Activated CD4-positive, alpha-beta T cell treated with anti-CD3 and anti-CD28 coated beads for 36 hours (primary cell): Measurements from ENCODE around the gene NISCH. TPM values are rescaled to one million over a fixed set of nuclear protein-coding genes. Genes with fewer than 3 reads are reported as not detected.

Experiments
- ATAC-seq: fragments of 200-7000 bp; cut with Tn5 transposase; one replicate; pipeline ENCODE4 v1.10.0; 2021; ENCODE audit warnings: mild to moderate bottlenecking, moderate library complexity
- CTCF ChIA-PET: fragments of 350-600 bp; sonication (Branson Sonifier 250); formaldehyde crosslinking; loops from one replicate; lab custom pipeline; 2021; ENCODE audit warnings: antibody characterized with exemption; lab: Charles Lee
- POLR2A ChIA-PET: fragments of 350-600 bp; sonication (Branson Sonifier 250); formaldehyde crosslinking; loops from one replicate; lab custom pipeline; 2021; ENCODE audit warnings: antibody characterized with exemption, inconsistent platforms; lab: Charles Lee
- DNase-seq: peaks from one replicate; pipeline ENCODE4 v3.0.0-alpha.2; 2020
- H3K27ac Mint-ChIP-seq: one replicate; pipeline ENCODE4 v1.8.0; 2021; ENCODE audit warnings: mixed read lengths
- H3K27me3 Mint-ChIP-seq: one replicate; pipeline ENCODE4 v1.8.0; 2021; ENCODE audit warnings: mixed read lengths
- H3K36me3 Mint-ChIP-seq: one replicate; pipeline ENCODE4 v1.8.0; 2021; ENCODE audit warnings: low read depth, mixed read lengths
- H3K4me1 Mint-ChIP-seq: one replicate; pipeline ENCODE4 v1.8.0; 2021; ENCODE audit warnings: mixed read lengths
- H3K4me3 Mint-ChIP-seq: one replicate; pipeline ENCODE4 v1.8.0; 2021; ENCODE audit warnings: mild to moderate bottlenecking, moderate library complexity, mixed read lengths
- H3K9me3 Mint-ChIP-seq: one replicate; pipeline ENCODE4 v1.8.0; 2021; ENCODE audit warnings: low read depth, mixed read lengths
- intact Hi-C, 2 experiments: fragments of 100-400 bp; cut with DNase I in 1 of 2; cut with micrococcal nuclease in 1 of 2; formaldehyde crosslinking; loops; one replicate each; pipeline versions ENCODE4 v1.14.2 to v1.15.1; 2022 to 2024; cut with DNase I, micrococcal nuclease
- total RNA-seq, 2 experiments: library from RNA; stranded (reverse); gene quantifications; one replicate each; pipeline ENCODE4 v1.2.3, GENCODE V29; 2021

NISCH gene
- total RNA-seq, 2 experiments from 2014 or later: 61.4 to 68.9 TPM

DNA sequence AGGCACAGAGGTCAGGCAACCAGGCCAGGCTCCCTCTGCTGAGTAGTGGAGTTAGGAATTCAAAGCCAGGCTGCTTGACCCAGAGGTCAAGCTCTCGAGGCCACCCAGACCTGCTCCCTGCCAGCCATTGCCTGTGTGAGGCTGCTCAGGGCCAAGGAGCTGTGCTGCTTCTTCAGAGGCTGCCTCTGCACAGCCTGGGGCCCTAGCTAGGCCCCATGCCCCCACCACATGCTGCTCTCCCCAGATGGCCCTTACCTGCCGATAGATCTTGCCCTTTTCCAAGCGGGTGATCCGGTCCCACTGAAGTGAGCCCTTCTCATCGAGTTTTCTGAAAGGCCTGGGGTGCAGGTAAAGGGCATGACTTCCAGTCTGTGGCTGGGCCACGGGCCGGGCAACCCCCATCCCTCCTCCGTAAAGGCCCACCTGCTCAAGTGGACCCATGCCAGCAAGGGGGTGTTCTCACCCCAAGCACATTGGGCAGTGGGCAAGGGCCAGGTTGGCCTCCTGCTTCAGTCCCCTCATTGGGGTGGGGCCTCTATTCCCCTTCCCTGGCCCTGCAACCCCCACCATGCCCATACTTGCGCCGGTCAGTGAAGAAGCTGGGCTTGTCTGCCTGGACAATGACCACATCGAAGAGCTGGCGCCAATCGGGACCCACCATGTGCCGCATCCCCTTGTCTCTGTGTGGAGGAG lies 71.8 kb downstream of the NISCH start:
- H3K4me3 Mint-ChIP-seq: no peak overlapping the region
- peaks cover under 1% of the 10 kb centered on the region for H3K4me1 Mint-ChIP-seq
- intact Hi-C loops: no loop called here

DNA sequence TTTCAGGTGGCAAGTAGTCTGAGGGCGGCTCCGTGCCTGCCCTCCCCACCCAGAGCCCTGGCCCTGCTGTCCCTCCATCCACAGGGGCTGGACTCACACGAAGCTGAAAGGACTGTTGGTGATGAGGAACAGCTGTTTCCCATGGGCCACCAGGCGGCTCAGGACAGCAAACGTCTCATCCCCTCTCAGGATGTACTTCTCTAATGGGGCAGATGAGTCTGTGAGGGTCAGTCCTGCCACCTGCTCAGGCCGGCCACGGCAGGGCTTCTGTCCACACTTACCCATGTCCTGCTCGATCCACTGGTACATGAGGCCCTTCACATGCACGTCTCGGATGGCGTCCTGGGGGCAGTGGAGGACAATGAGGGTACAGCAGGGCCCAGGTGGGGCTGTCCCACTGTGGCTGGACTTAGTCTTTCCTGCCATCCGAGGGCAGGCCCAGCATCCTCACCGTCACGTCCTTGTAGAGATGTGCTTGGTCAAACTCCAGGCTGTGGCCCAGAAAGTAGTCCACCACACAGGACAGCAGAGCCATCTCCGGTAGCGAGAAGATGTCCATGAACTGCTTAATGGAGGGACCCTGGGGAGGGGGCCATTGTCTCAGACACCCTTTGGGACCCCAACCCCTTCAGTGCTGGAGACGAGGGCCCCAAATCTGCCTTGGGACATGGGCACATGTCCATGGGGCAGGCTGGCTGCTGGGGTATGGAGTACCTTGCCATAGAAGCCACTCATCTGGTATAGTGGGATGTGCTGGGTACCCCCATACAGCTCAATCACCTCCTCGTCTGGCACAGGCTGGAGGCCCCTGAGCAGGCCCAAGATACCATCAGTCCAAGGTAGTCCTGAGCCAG lies 72.6 kb downstream of the NISCH start:
- Mint-ChIP-seq H3K9me3 (no peaks in the 10 kb centered on the region), H3K36me3 (peaks cover 6% of the 10 kb centered on the region), H3K4me3 (no peak overlapping the region), H3K27me3 (no peaks in the 10 kb centered on the region), H3K4me1 (peaks cover 3% of the 10 kb centered on the region), H3K27ac (no peak overlapping the region)
- ATAC-seq (no peak), DNase-seq (peak; percentile 1)
- CTCF ChIA-PET: no interaction called here
- POLR2A ChIA-PET: no interaction called here
- intact Hi-C loops: no loop called here

More for the DNA sequence above, 71.8 kb downstream of the NISCH start:
- Mint-ChIP-seq H3K36me3 (peaks cover 6% of the 10 kb centered on the region), H3K9me3 (no peaks in the 10 kb centered on the region), H3K27me3 (no peaks in the 10 kb centered on the region), H3K27ac (no peak overlapping the region)
- DNase-seq (peak; percentile 2), ATAC-seq (no peak)
- CTCF ChIA-PET: interaction anchor here (0.6 to 1.1 kb wide), 2 partner anchors 9 to 311 kb away, joined by 3 read pairs; partner anchors contain the start of gene UQCC5
- POLR2A ChIA-PET: interaction anchor here (0.6 kb wide), 1 partner anchor 54 kb away, joined by 3 read pairs; no protein-coding TSS in a partner anchor

GRCh38 chr3:52528586-52529375 lies 73.4 kb downstream of the NISCH start:
- Mint-ChIP-seq H3K36me3 (peaks cover 6% of the 10 kb centered on the region), H3K27me3 (no peaks in the 10 kb centered on the region), H3K4me1 (peaks cover 3% of the 10 kb centered on the region), H3K27ac (no peak overlapping the region), H3K9me3 (no peaks in the 10 kb centered on the region), H3K4me3 (no peak overlapping the region)
- intact Hi-C loops: no loop called here
- CTCF ChIA-PET: no interaction called here
- ATAC-seq (no peak), DNase-seq (peak; percentile 1)
- POLR2A ChIA-PET: no interaction called here

GRCh38 chr3:52529376-52530333 lies 74.3 kb downstream of the NISCH start:
- H3K36me3 Mint-ChIP-seq: peaks cover 3% of the 10 kb centered on the region
- intact Hi-C loops: loop anchor here in 1 of 2 experiments (5.0 to 10.0 kb wide), 2 partner anchors 818 to 1145 kb away; partner anchors contain the start of genes DCP1A and MANF
- no peak for DNase-seq
- CTCF ChIA-PET: no interaction called here
- H3K27ac Mint-ChIP-seq: no peak overlapping the region
- no peak overlapping the region for H3K4me3 Mint-ChIP-seq
- no peaks in the 10 kb centered on the region for H3K27me3 Mint-ChIP-seq
- ATAC-seq: no peak
- peaks cover 5% of the 10 kb centered on the region for H3K4me1 Mint-ChIP-seq
- POLR2A ChIA-PET: no interaction called here
- H3K9me3 Mint-ChIP-seq: no peaks in the 10 kb centered on the region

- Mint-ChIP-seq H3K9me3 (no peaks in the 10 kb centered on the region), H3K27ac (no peak overlapping the region), H3K4me3 (no peak overlapping the region), H3K36me3 (peaks cover 3% of the 10 kb centered on the region), H3K4me1 (peaks cover 17% of the 10 kb centered on the region), H3K27me3 (no peaks in the 10 kb centered on the region)
- ATAC-seq (no peak), DNase-seq (peak; percentile 5)
- intact Hi-C loops: loop anchor here in 1 of 2 experiments (5.0 to 10.0 kb wide), 2 partner anchors 816 to 1146 kb away; partner anchors contain the start of genes DCP1A and MANF
- CTCF ChIA-PET: no interaction called here
- POLR2A ChIA-PET: no interaction called here
Measured at GRCh38 chr3:52530918-52531826, 75.8 kb downstream of the NISCH start.

DNA sequence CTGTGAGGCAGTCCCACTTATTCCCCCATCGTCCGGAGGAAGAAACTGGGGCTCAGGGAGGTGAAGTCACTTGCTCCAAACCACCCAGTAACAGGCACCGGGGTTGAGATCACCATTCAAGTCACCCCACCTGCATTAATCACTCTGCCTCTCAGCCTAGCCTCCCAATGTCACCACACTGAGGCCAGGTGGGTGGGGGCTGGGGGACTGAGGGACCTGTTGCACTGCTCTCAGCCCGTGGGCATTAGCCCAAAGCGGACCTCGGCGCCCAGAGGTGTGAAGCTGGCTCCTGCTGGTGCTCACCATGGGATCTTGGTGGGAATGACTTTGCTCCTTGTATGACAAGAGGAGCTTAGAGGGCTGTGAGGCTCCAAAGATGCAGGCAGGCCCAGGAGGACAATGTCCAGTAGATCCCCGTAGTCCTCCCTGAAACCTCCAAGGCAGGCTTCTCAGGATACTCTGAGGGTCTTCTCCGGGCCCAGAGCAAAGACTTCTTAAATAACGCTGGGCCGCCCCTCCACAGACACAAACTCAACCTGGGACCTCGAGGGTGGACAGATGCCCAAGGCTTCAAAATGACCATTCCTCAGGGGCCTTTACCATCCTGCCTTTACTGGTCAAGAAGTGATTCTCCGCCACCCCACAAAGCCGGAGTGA lies 76.6 kb downstream of the NISCH start:
- Mint-ChIP-seq H3K27me3 (no peaks in the 10 kb centered on the region), H3K27ac (no peak overlapping the region), H3K4me3 (peak overlapping the region; percentile 73), H3K9me3 (no peaks in the 10 kb centered on the region), H3K4me1 (peaks cover 18% of the 10 kb centered on the region), H3K36me3 (peaks cover 6% of the 10 kb centered on the region)
- intact Hi-C loops: loop anchor here in 1 of 2 experiments (5.0 to 10.0 kb wide), 2 partner anchors 815 to 1147 kb away; partner anchors contain the start of genes DCP1A and MANF
- POLR2A ChIA-PET: interaction anchor here (0.6 kb wide), 1 partner anchor 40 kb away, joined by 3 read pairs; no protein-coding TSS in a partner anchor
- ATAC-seq: no peak
- DNase-seq: no peak
- CTCF ChIA-PET: interaction anchor here (0.6 kb wide), 1 partner anchor 9 kb away, joined by 3 read pairs; no protein-coding TSS in a partner anchor

GRCh38 chr3:52532517-52532837 lies 77.1 kb downstream of the NISCH start:
- no peaks in the 10 kb centered on the region for H3K27me3 Mint-ChIP-seq
- ChIA-PET CTCF (interaction anchor here (0.6 kb wide), 1 partner anchor 8 kb away, joined by 3 read pairs; no protein-coding TSS in a partner anchor), POLR2A (interaction anchor here (0.6 kb wide), 1 partner anchor 39 kb away, joined by 3 read pairs; no protein-coding TSS in a partner anchor)
- no peak for ATAC-seq
- H3K4me3 Mint-ChIP-seq: peak overlapping the region; percentile 73
- intact Hi-C loops: loop anchor here in 1 of 2 experiments (5.0 to 10.0 kb wide), 2 partner anchors 815 to 1148 kb away; partner anchors contain the start of genes DCP1A and MANF
- peaks cover 22% of the 10 kb centered on the region for H3K4me1 Mint-ChIP-seq
- DNase-seq: peak; percentile 58
- no peak overlapping the region for H3K27ac Mint-ChIP-seq
- peaks cover 9% of the 10 kb centered on the region for H3K36me3 Mint-ChIP-seq
- H3K9me3 Mint-ChIP-seq: no peaks in the 10 kb centered on the region

GRCh38 chr3:52532838-52533622 lies 77.6 kb downstream of the NISCH start:
- no peaks in the 10 kb centered on the region for H3K9me3 Mint-ChIP-seq
- POLR2A ChIA-PET: interaction anchor here (0.6 kb wide), 1 partner anchor 39 kb away, joined by 3 read pairs; no protein-coding TSS in a partner anchor
- peaks cover 14% of the 10 kb centered on the region for H3K36me3 Mint-ChIP-seq
- DNase-seq (peak; percentile 57), ATAC-seq (no peak)
- CTCF ChIA-PET: interaction anchor here (0.6 to 0.7 kb wide), 2 partner anchors 76 to 90 kb away, joined by 3 read pairs; no protein-coding TSS in a partner anchor
- no peaks in the 10 kb centered on the region for H3K27me3 Mint-ChIP-seq
- H3K27ac Mint-ChIP-seq: no peak overlapping the region
- intact Hi-C loops: loop anchor here in 1 of 2 experiments (1.0 to 10.0 kb wide), 3 partner anchors 379 to 1148 kb away; partner anchors contain the start of genes DCP1A, MANF and POC1A
- H3K4me3 Mint-ChIP-seq: peak overlapping the region; percentile 73
- H3K4me1 Mint-ChIP-seq: peaks cover 27% of the 10 kb centered on the region
